PC-3 (cell line): ENCODE measurements around the gene DUSP22.

Experiments used
- CTCF ChIP-seq: fragments of 300-600 bp; sonication (generic); conservative IDR thresholded peaks from 2 replicates; pipeline ENCODE4 v1.5.1; 2017; ENCODE audit warnings: antibody characterized with exemption, low read depth, mild to moderate bottlenecking, low read length
- EZH2 ChIP-seq: fragments of 300-600 bp; sonication (generic); IDR thresholded peaks from one replicate; pipeline ENCODE4 v1.6.1; 2017; ENCODE audit warnings: antibody characterized with exemption, mild to moderate bottlenecking, low read length; ENCODE audit not compliant: unreplicated experiment
- EZH2phosphoT487 ChIP-seq: fragments of 300-600 bp; sonication (generic); IDR thresholded peaks from 2 replicates; pipeline ENCODE4 v1.6.1; 2018; ENCODE audit warnings: mild to moderate bottlenecking, antibody characterized with exemption, low read length, borderline replicate concordance

- TF ChIP-seq EZH2phosphoT487 (no peak), CTCF (no peak), EZH2 (no peak)
Observed at GRCh38 chr6:282867-283416, 9.3 kb upstream of the DUSP22 start.
